Spinal cord (tissue), 10 donors: ENCODE data around the gene EIF2A. TPM values are rescaled to one million over a fixed set of nuclear protein-coding genes. Genes with fewer than 3 reads are reported as not detected.

Source experiments
- DNase-seq, 6 donors: peaks; one replicate each; pipeline versions ENCODE4 v3.0.0 to v3.0.0-alpha.2; 2013 to 2015; ENCODE audit warnings: low spot score in 6 of 6, low read depth in 4 of 6
- H3K27ac ChIP-seq: one replicate; pipeline ENCODE4 v1.5.1; 2013; ENCODE audit warnings: low read depth, low read length, control low read depth
- H3K27me3 ChIP-seq: one replicate; pipeline ENCODE4 v1.6.1; 2013; ENCODE audit warnings: low read length; ENCODE audit not compliant: control insufficient read depth, insufficient read depth
- H3K36me3 ChIP-seq: one replicate; pipeline ENCODE4 v1.6.1; 2013; ENCODE audit warnings: low read length; ENCODE audit not compliant: control insufficient read depth, insufficient read depth
- H3K4me1 ChIP-seq: one replicate; pipeline ENCODE4 v1.6.1; 2013; ENCODE audit warnings: low read length; ENCODE audit not compliant: control insufficient read depth, insufficient read depth
- H3K4me3 ChIP-seq: one replicate; pipeline ENCODE4 v1.5.1; 2013; ENCODE audit warnings: low read depth, low read length, control low read depth
- H3K9me3 ChIP-seq: one replicate; pipeline ENCODE4 v1.6.1; 2013; ENCODE audit warnings: low read length; ENCODE audit not compliant: control insufficient read depth, insufficient read depth
- WGBS: methylation state at CpG from one replicate; pipeline ENCODE4 v1.1.5; 2013; ENCODE audit warnings: missing lambda C conversion rate; ENCODE audit not compliant: insufficient coverage; 5-methylcytosine and 5-hydroxymethylcytosine counted together
- polyA plus RNA-seq, 2 donors: library from polyadenylated mRNA; unstranded; fragments of 120-200 nt; gene quantifications; one replicate each; pipeline ENCODE4 v1.2.1, GENCODE V29; 2013; ENCODE audit not compliant: insufficient read length in 2 of 2
- total RNA-seq, 2 donors: library from RNA; depleted of rRNA in 1 of 2; stranded (reverse); fragments of 120-200 nt in 1 of 2; fragments of >200 nt in 1 of 2; gene quantifications; one replicate each; pipeline versions ENCODE4 v1.2.3 to v1.2.4, GENCODE V29; 2013 to 2014
- donor health status: healthy.

Gene EIF2A
- total and polyA plus RNA-seq, 4 donors, result 85.0 to 137 (median 97.0) TPM

- no peak overlapping the region for H3K4me3 ChIP-seq
- WGBS, result no CpG with 5 or more reads among the region's 1 CpG
- H3K4me1 ChIP-seq, result no peaks in the 10 kb centered on the region
- DNase-seq, result no peak
- no peaks in the 10 kb centered on the region for H3K27me3 ChIP-seq
- H3K36me3 ChIP-seq, result peaks cover 24% of the 10 kb centered on the region
- H3K9me3 ChIP-seq, result no peaks in the 10 kb centered on the region
- no peak overlapping the region for H3K27ac ChIP-seq
Measured at GRCh38 chr3:150557725-150558124, 11.1 kb downstream of the EIF2A start.

DNA sequence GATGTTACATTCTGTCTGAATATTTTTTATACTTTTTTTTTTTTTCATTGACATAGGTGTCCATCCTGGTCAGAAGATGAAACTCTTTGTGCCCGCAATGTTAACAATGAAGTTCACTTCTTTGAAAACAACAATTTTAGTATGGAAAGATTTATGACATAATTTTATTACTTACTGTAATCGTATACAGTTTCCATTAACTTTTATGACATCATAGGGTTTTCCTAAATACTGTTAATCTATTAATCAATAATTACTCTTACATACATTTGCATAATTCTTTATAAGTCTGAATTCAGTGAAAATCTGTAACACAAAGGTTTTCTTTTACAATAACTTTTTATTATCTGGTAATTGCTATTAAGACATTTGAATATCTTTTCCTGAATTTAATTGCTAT, 17.7 kb downstream of the EIF2A start:
- Histone ChIP-seq H3K36me3 (peaks cover 14% of the 10 kb centered on the region), H3K27ac (no peak overlapping the region), H3K4me3 (no peak overlapping the region), H3K4me1 (no peaks in the 10 kb centered on the region), H3K9me3 (no peaks in the 10 kb centered on the region), H3K27me3 (no peaks in the 10 kb centered on the region)
- DNase-seq, result no peak
- WGBS, result no CpG with 5 or more reads among the region's 2 CpGs

GRCh38 chr3:150567328-150567727, 20.7 kb downstream of the EIF2A start:
- no CpG with 5 or more reads among the region's 1 CpG for WGBS
- H3K27ac ChIP-seq, result no peak overlapping the region
- no peaks in the 10 kb centered on the region for H3K27me3 ChIP-seq
- H3K36me3 ChIP-seq, result peaks cover 15% of the 10 kb centered on the region
- no peaks in the 10 kb centered on the region for H3K9me3 ChIP-seq
- DNase-seq, result no peak
- no peaks in the 10 kb centered on the region for H3K4me1 ChIP-seq
- H3K4me3 ChIP-seq, result no peak overlapping the region

- WGBS, result no CpG with 5 or more reads among the region's 1 CpG
- DNase-seq, result peak in 1 of 6 donors; percentile 8
Measured at GRCh38 chr3:150577855-150578254, 31.3 kb downstream of the EIF2A start.

GRCh38 chr3:150581174-150581573, 34.6 kb downstream of the EIF2A start:
- no peaks in the 10 kb centered on the region for H3K9me3 ChIP-seq
- H3K27ac ChIP-seq, result no peak overlapping the region
- peaks cover 13% of the 10 kb centered on the region for H3K36me3 ChIP-seq

More at GRCh38 chr3:150577855-150578254, 31.3 kb downstream of the EIF2A start:
- Histone ChIP-seq H3K27me3 (no peaks in the 10 kb centered on the region), H3K4me3 (no peak overlapping the region), H3K9me3 (no peaks in the 10 kb centered on the region), H3K4me1 (no peaks in the 10 kb centered on the region), H3K36me3 (peaks cover 15% of the 10 kb centered on the region), H3K27ac (no peak overlapping the region)

GRCh38 chr3:150582620-150583019, 36.0 kb downstream of the EIF2A start:
- WGBS, result 80% methylated on average over 1 of the region's 2 CpGs
- Histone ChIP-seq H3K9me3 (no peaks in the 10 kb centered on the region), H3K36me3 (peaks cover 9% of the 10 kb centered on the region), H3K27ac (no peak overlapping the region), H3K4me1 (no peaks in the 10 kb centered on the region), H3K4me3 (no peak overlapping the region), H3K27me3 (no peaks in the 10 kb centered on the region)
- no peak for DNase-seq

More at GRCh38 chr3:150581174-150581573, 34.6 kb downstream of the EIF2A start:
- no peak for DNase-seq
- no peaks in the 10 kb centered on the region for H3K4me1 ChIP-seq
- H3K4me3 ChIP-seq, result no peak overlapping the region
- H3K27me3 ChIP-seq, result no peaks in the 10 kb centered on the region

- H3K4me3 ChIP-seq, result no peak overlapping the region
- no peaks in the 10 kb centered on the region for H3K27me3 ChIP-seq
- H3K36me3 ChIP-seq, result peaks cover 9% of the 10 kb centered on the region
- no peaks in the 10 kb centered on the region for H3K9me3 ChIP-seq
- no CpG with 5 or more reads among the region's 1 CpG for WGBS
- DNase-seq, result no peak
- no peak overlapping the region for H3K27ac ChIP-seq
- no peaks in the 10 kb centered on the region for H3K4me1 ChIP-seq
Measured at GRCh38 chr3:150583028-150583427, 36.4 kb downstream of the EIF2A start.

GRCh38 chr3:150588027-150588830, 41.6 kb downstream of the EIF2A start:
- no peak for DNase-seq
- peaks cover 6% of the 10 kb centered on the region for H3K36me3 ChIP-seq
- no peaks in the 10 kb centered on the region for H3K9me3 ChIP-seq
- H3K4me1 ChIP-seq, result no peaks in the 10 kb centered on the region
- no peak overlapping the region for H3K27ac ChIP-seq
- H3K4me3 ChIP-seq, result no peak overlapping the region
- 81% methylated on average over 6 of the region's 9 CpGs for WGBS
- no peaks in the 10 kb centered on the region for H3K27me3 ChIP-seq

- Histone ChIP-seq H3K27me3 (no peaks in the 10 kb centered on the region), H3K4me1 (no peaks in the 10 kb centered on the region), H3K9me3 (no peaks in the 10 kb centered on the region), H3K36me3 (peaks cover 6% of the 10 kb centered on the region), H3K4me3 (no peak overlapping the region), H3K27ac (no peak overlapping the region)
- 100% methylated on average over 1 of the region's 6 CpGs for WGBS
- DNase-seq, result no peak
Measured at GRCh38 chr3:150589759-150590158, 43.2 kb downstream of the EIF2A start.

DNA sequence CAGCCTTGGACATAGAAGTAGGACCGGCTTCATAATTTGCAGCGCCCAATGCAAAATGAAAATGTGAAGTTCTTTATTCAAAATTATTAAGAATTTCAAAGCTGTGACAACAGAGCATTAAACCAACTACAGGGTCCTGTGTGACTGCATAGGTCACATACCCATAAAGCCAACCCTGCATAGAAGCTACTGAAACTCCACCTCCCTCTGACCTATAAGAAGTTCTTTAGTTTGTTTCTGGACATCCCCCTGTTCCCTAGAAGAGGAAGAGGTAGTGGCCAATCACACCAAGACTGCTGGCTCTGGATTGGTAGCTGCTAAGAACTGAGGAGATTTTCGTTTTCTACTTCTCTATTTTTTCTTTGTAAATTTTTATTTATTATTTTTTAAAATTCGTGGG, 47.6 kb downstream of the EIF2A start:
- Histone ChIP-seq H3K36me3 (no peaks in the 10 kb centered on the region), H3K9me3 (no peaks in the 10 kb centered on the region), H3K4me1 (no peaks in the 10 kb centered on the region), H3K27ac (no peak overlapping the region), H3K27me3 (no peaks in the 10 kb centered on the region), H3K4me3 (no peak overlapping the region)
- DNase-seq, result no peak
- WGBS, result no CpG with 5 or more reads among the region's 4 CpGs
